Breast epithelium (tissue), 4 donors: ENCODE results near the gene NOPCHAP1. TPM values are rescaled to one million over a fixed set of nuclear protein-coding genes. Genes with fewer than 3 reads are reported as not detected.
"Not testable (repeated sequence)": the region's sequence is repeated elsewhere in the genome, so short reads cannot be mapped to it uniquely, and the experiment has no call there.

ENCODE experiments used
- DNase-seq, 2 donors: peaks; one replicate each; pipeline ENCODE4 v3.0.0-alpha.2; 2019; ENCODE audit warnings: low spot score in 2 of 2
- H3K27ac ChIP-seq, 2 donors: fragments of 200-600 bp; sonication (generic) in 1 of 2; one replicate each; pipeline ENCODE4 v1.5.1; 2016 to 2019; ENCODE audit warnings: mild to moderate bottlenecking in 1 of 2
- H3K27me3 ChIP-seq, 2 donors: fragments of 200-600 bp; sonication (generic) in 1 of 2; one replicate each; pipeline versions ENCODE4 v1.5.1 to v1.6.0; 2017 to 2019; ENCODE audit warnings: control low read depth in 1 of 2, mild to moderate bottlenecking in 1 of 2
- H3K36me3 ChIP-seq: fragments of 200-600 bp; one replicate; pipeline ENCODE4 v1.5.1; 2019
- H3K4me1 ChIP-seq, 2 donors: fragments of 200-600 bp; sonication (generic); one replicate each; pipeline ENCODE4 v1.5.1; 2016 to 2019; ENCODE audit warnings: control low read depth in 1 of 2
- H3K4me3 ChIP-seq, 3 donors: fragments of 200-600 bp; sonication (generic); 1 replicate in 2 of 3; 2 replicates in 1 of 3; pipeline ENCODE4 v1.5.1; 2016 to 2019; ENCODE audit warnings: mild to moderate bottlenecking in 3 of 3, moderate library complexity in 2 of 3
- H3K9me3 ChIP-seq, 2 donors: fragments of 200-600 bp; sonication (generic) in 1 of 2; one replicate each; pipeline ENCODE4 v1.5.1; 2016 to 2019; ENCODE audit warnings: control low read depth in 1 of 2
- POLR2A ChIP-seq: fragments of 450-650 bp; IDR thresholded peaks from one replicate; pipeline ENCODE4 v1.6.1; 2016; ENCODE audit warnings: antibody characterized with exemption, mild to moderate bottlenecking, moderate library complexity
- POLR2AphosphoS5 ChIP-seq, 3 donors: sonication (generic); formaldehyde crosslinking; IDR thresholded peaks; one replicate each; pipeline ENCODE4 v1.6.1; 2017; ENCODE audit warnings: antibody characterized with exemption in 3 of 3
- intact Hi-C: fragments of 100-400 bp; cut with DNase I; formaldehyde crosslinking; loops from one replicate; pipeline ENCODE4 v1.15.1; 2023; ENCODE audit warnings: low total_unique reads
- total RNA-seq, 3 donors: library from RNA; depleted of rRNA; stranded (reverse); fragments of >200 nt; gene quantifications; one replicate each; pipeline ENCODE4 v1.1.0, GENCODE V29; 2016
- TF ChIP-seq, protein P1 (sequence below), 3 donors: fragments of 450-650 bp; IDR thresholded peaks; one replicate each; pipeline ENCODE4 v1.5.1; 2016 to 2017; ENCODE audit warnings: antibody characterized with exemption in 3 of 3, mild to moderate bottlenecking in 3 of 3, moderate library complexity in 3 of 3

The NOPCHAP1 gene
- total RNA-seq, 3 donors from 2014 or later, result 5.3 to 9.8 (median 6.4) TPM

DNA sequence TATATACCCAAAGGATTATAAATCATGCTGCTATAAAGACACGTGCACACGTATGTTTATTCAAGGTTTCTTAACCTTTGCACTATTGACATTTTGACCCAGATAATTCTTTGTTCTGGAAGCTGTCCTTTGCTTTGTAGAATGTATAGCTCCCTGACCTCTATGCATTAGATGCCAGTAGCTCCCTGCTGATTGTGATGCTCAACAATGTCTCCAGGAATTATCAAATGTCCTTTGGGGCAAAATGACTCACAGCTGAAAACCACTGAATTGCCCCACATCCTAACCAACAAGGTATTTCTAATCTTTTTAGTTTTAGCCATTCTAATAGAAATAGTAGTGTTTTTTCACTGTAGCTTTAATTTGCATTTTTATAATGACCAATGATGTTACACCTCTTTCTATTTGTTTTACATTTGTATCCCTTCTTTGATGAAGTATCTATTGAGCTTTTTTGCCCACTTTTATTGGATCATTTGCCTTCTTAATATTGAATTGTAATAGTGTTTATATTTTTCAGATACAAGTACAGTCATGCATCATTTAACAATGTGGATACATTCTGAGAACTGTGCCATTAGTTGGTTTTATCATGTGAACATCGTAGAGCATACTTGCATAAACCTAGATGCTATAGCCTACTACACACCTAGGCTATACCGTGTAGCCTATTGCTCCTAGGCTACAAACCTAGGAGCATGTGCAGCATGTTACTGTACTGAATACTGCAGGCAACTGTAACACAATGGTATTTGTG, 10.4 kb upstream of the NOPCHAP1 start:
- intact Hi-C loops, result no loop called here
- H3K27ac ChIP-seq, result no peak overlapping the region
- no peak for TF ChIP-seq POLR2A
- TF ChIP-seq, protein P1, sequence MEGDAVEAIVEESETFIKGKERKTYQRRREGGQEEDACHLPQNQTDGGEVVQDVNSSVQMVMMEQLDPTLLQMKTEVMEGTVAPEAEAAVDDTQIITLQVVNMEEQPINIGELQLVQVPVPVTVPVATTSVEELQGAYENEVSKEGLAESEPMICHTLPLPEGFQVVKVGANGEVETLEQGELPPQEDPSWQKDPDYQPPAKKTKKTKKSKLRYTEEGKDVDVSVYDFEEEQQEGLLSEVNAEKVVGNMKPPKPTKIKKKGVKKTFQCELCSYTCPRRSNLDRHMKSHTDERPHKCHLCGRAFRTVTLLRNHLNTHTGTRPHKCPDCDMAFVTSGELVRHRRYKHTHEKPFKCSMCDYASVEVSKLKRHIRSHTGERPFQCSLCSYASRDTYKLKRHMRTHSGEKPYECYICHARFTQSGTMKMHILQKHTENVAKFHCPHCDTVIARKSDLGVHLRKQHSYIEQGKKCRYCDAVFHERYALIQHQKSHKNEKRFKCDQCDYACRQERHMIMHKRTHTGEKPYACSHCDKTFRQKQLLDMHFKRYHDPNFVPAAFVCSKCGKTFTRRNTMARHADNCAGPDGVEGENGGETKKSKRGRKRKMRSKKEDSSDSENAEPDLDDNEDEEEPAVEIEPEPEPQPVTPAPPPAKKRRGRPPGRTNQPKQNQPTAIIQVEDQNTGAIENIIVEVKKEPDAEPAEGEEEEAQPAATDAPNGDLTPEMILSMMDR (IDR thresholded peaks at IDR 0.05), result no peak
- no peak for TF ChIP-seq POLR2AphosphoS5 (IDR thresholded peaks at IDR 0.05)
- DNase-seq, result no peak
- no peaks in the 10 kb centered on the region for H3K4me1 ChIP-seq
- H3K4me3 ChIP-seq, result no peak overlapping the region
- no peaks in the 10 kb centered on the region for H3K9me3 ChIP-seq
- H3K27me3 ChIP-seq, result no peaks in the 10 kb centered on the region
- no peaks in the 10 kb centered on the region for H3K36me3 ChIP-seq

DNA sequence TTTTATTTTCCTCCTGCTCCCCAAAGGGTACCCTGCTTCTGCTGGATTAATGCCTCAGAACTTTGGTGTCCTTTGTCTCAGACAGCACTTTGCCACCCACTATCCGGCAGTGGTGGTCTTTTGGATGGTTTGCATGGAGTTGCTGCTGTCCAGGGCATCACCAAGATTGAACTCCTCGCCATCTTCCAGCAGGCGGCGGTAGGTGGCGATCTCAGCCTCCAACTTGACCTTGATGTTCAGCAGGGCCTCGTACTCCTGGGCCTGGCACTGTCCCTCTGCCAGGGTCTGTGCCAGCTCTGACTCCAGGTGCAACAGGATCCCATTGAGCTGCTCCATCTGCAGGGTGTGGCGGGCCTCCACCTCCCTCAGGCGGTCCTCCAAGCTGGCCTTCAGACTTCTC, 9.4 kb upstream of the NOPCHAP1 start:
- DNase-seq, result no peak
- Histone ChIP-seq H3K27ac (no peak overlapping the region), H3K4me1 (no peaks in the 10 kb centered on the region), H3K9me3 (no peaks in the 10 kb centered on the region), H3K4me3 (no peak overlapping the region), H3K36me3 (no peaks in the 10 kb centered on the region), H3K27me3 (no peaks in the 10 kb centered on the region)
- TF ChIP-seq POLR2AphosphoS5 (IDR thresholded peaks at IDR 0.05) (no peak), POLR2A (no peak)
- TF ChIP-seq, protein P1 (IDR thresholded peaks at IDR 0.05), result no peak
- intact Hi-C loops, result no loop called here

DNA sequence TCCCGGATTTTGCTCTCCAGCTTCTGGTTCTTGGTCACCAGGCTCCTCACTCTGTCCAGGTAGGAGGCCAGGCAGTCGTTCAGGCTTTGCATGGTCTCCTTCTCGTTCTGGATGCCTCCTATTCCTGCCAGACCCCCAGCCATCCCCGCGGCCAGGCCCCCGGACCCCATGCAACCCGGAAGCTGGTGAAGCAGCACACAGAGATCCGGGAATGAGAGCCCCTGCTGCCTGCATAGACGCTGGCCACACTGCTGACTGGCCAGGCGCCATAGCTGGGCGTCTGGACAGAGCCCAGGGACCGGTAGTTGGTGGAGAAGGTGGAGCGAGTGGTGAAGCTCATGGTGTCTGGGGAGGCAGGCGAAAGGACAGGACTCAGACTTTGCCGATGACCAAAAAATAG, 8.4 kb upstream of the NOPCHAP1 start:
- intact Hi-C loops, H3K4me1 ChIP-seq, H3K27ac ChIP-seq, DNase-seq, H3K9me3 ChIP-seq, H3K36me3 ChIP-seq, H3K27me3 ChIP-seq, H3K4me3 ChIP-seq: not testable (repeated sequence)

DNA sequence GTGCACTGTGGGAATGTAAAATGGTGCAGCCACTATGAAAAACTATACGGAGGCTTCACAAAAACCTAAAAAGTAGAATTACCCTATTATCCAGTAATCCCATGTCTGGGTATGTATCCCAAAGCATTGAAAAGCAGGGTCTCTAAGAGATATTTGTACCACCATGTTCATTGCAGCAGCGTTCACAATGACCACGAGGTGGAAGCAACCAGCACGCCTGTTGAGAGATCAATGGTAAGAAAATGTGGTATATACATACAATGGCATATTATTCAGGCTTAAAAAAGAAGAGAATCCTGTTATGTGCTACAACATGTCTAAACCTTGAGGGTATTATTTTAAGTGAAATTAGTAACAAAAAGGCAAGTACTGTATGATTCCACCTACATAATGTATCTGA, 910 bp upstream of the NOPCHAP1 start:
- H3K27me3 ChIP-seq, result no peaks in the 10 kb centered on the region
- no peak for DNase-seq
- TF ChIP-seq, protein P1 (IDR thresholded peaks at IDR 0.05), result no peak
- TF ChIP-seq POLR2AphosphoS5 (IDR thresholded peaks at IDR 0.05) (no peak), POLR2A (no peak)
- H3K4me1 ChIP-seq, result no peaks in the 10 kb centered on the region
- peak overlapping the region in 1 of 3 donors; percentile 79 for H3K4me3 ChIP-seq
- no peaks in the 10 kb centered on the region for H3K9me3 ChIP-seq
- H3K27ac ChIP-seq, result no peak overlapping the region
- intact Hi-C loops, result no loop called here
- no peaks in the 10 kb centered on the region for H3K36me3 ChIP-seq

DNA sequence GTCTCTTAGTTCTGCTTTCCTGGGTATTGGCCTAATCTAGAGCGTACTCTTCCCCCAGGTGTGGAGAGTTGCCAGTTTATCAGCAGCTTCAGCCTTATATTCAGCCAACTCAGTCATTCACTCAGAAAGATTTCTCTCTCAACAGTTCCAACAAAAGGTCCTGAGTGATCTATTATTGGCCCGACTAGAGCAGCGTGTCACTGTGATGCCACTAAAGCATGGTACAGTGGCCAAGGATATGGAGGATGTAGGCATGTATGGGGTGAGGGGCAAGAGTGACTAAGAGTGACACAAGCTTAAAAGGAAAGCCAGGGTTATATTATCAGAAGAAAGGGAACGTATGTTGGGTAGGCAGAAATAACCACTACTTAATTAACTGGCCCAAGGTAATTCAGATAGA, 4.8 kb downstream of the NOPCHAP1 start:
- Histone ChIP-seq H3K4me3 (no peak overlapping the region), H3K4me1 (no peaks in the 10 kb centered on the region), H3K27me3 (no peaks in the 10 kb centered on the region), H3K9me3 (no peaks in the 10 kb centered on the region), H3K27ac (no peak overlapping the region), H3K36me3 (no peaks in the 10 kb centered on the region)
- no peak for TF ChIP-seq POLR2A
- intact Hi-C loops, result no loop called here
- no peak for DNase-seq

DNA sequence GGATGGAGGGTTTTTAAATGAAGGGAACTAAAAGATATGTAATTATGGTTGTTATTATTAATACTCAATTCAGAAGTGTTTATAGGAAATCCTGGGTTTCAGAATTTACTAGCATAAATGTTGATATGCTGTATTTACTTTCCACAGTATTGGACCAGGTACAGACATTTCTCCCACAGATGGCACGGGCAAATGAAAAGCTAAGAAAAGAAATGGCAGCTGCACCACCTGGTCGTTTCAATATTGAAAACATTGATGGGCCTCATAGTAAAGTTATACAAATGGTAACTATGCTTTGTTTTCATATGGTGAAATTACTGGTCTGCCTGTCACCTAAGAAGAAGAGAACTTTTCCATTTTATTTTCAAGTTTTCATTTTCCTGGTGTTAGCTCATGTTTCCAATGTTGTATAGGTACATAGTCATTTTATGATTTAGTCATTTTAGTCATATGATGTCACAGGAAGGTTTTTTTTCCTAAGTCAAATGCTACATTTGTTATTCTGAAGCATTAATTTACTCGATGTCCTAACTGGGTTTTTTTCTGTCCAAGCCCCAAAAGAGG, 5.5 kb downstream of the NOPCHAP1 start:
- DNase-seq, result no peak
- TF ChIP-seq POLR2A (no peak), POLR2AphosphoS5 (IDR thresholded peaks at IDR 0.05) (no peak)
- TF ChIP-seq, protein P1 (IDR thresholded peaks at IDR 0.05), result no peak
- Histone ChIP-seq H3K27ac (no peak overlapping the region), H3K9me3 (no peaks in the 10 kb centered on the region), H3K27me3 (no peaks in the 10 kb centered on the region), H3K4me1 (no peaks in the 10 kb centered on the region), H3K36me3 (no peaks in the 10 kb centered on the region), H3K4me3 (no peak overlapping the region)
- intact Hi-C loops, result no loop called here
